ENCODE measurements around the gene SEPTIN3. TPM values are rescaled to one million over a fixed set of nuclear protein-coding genes. Genes with fewer than 3 reads are reported as not detected.

SEPTIN3 gene
- total RNA-seq, 1 experiment from 2014 or later = 3.9 TPM

Other genes starting within 250 kb of the SEPTIN3 start
- 16.7 TPM for gene CCDC134, start 168.8 kb upstream of the SEPTIN3 start, total RNA-seq (2021; ENCODE audit: unreplicated experiment)
- 73.0 TPM for gene SREBF2, start 136.3 kb upstream of the SEPTIN3 start, total RNA-seq (2021; ENCODE audit: unreplicated experiment)
- gene SHISA8, start 54.4 kb upstream of the SEPTIN3 start, total RNA-seq (2021; ENCODE audit: unreplicated experiment) = 0.62 TPM
- gene TNFRSF13C, start 42.6 kb upstream of the SEPTIN3 start, total RNA-seq (2021; ENCODE audit: unreplicated experiment) = 1.0 TPM
- 39.8 TPM for gene CENPM, start 22.3 kb upstream of the SEPTIN3 start, total RNA-seq (2021; ENCODE audit: unreplicated experiment)
- gene WBP2NL, start 29.3 kb downstream of the SEPTIN3 start, total RNA-seq (2021; ENCODE audit: unreplicated experiment) = 0.44 TPM
- gene NAGA, start 101.4 kb downstream of the SEPTIN3 start, total RNA-seq (2021; ENCODE audit: unreplicated experiment) = 24.2 TPM
- 1.3 TPM for gene PHETA2, start 104.8 kb downstream of the SEPTIN3 start, total RNA-seq (2021; ENCODE audit: unreplicated experiment)
- 44.6 TPM for gene SMDT1, start 110.3 kb downstream of the SEPTIN3 start, total RNA-seq (2021; ENCODE audit: unreplicated experiment)
- 92.2 TPM for gene NDUFA6, start 121.3 kb downstream of the SEPTIN3 start, total RNA-seq (2021; ENCODE audit: unreplicated experiment)
- gene CYP2D6, start 161.4 kb downstream of the SEPTIN3 start, total RNA-seq (2021; ENCODE audit: unreplicated experiment) = 2.7 TPM